ENCODE measurements around the gene OR52H1. TPM values are rescaled to one million over a fixed set of nuclear protein-coding genes. Genes with fewer than 3 reads are reported as not detected.

Gene OR52H1
- total and polyA plus RNA-seq, 2 donors (not counting 3 experiments of a cell fraction or from before 2014, with no cell fraction given), result 0.33 TPM; not detected in 1

DNA sequence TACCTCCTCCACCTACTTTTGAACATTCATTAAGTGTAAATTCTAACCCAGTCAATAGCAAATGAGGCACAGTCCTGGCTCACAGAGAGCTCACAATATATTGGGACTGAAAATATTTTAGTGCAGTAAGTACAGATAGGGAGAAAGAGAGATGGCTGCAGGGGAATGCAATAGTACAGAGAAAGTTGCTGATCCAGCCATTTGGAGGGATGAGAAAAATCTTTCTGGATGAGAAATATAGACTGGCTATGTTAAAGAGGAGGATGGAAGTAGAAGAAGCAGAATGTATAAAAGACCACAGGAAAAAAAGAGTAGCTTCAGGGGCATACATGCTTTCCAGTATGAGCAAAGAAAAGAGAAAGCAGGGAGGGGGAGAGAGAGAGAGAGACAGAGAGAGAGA, 28.8 kb upstream of the OR52H1 start:
- Histone ChIP-seq H3K27ac (ENCODE audit: insufficient read depth, low read depth, low read length) (no peak overlapping the region), H3K9me1 (replicated peaks; ENCODE audit: control insufficient read depth, extremely low read depth, insufficient read depth, low read length) (no peaks in the 10 kb centered on the region), H3K4me3 (replicated peaks in 1 of 3; ENCODE audit: insufficient read depth in 1 of 3, low read depth in 1 of 3, low read length in 3 of 3) (no peak overlapping the region), H4K20me1 (replicated peaks; ENCODE audit: control insufficient read depth, extremely low read depth, insufficient read depth, low read length) (no peaks in the 10 kb centered on the region), H2AFZ (ENCODE audit: low read depth, low read length) (no peak overlapping the region), H3K9ac (replicated peaks; ENCODE audit: extremely low read depth, insufficient read depth, low read length) (no peak overlapping the region), H3K4me1 (ENCODE audit: control insufficient read depth, extremely low read depth, insufficient read depth, low read length) (no peaks in the 10 kb centered on the region), H3K27me3 (ENCODE audit: control insufficient read depth in 2 of 2, insufficient read depth in 2 of 2, low read length in 2 of 2) (peaks cover 0 to 3% of the 10 kb centered on the region in 2 experiments), H3K4me2 (ENCODE audit: insufficient read depth, low read length) (no peak overlapping the region), H3K36me3 (ENCODE audit: control insufficient read depth in 2 of 2, extremely low read depth in 1 of 2, insufficient read depth in 2 of 2, low read length in 2 of 2) (no peaks in the 10 kb centered on the region), H3K79me2 (ENCODE audit: control insufficient read depth, insufficient read depth, low read length) (no peaks in the 10 kb centered on the region), H3K9me3 (replicated peaks; ENCODE audit: control insufficient read depth, insufficient read depth, low read length) (no peaks in the 10 kb centered on the region)
- DNase-seq (ENCODE audit: low read depth, low spot score) (no peak), FAIRE-seq (no peak)
- ChIA-PET CTCF (no interaction called here), POLR2A (no interaction called here)
- TF ChIP-seq MYC (IDR thresholded peaks at IDR 0.05; ENCODE audit: low read depth, low read length), result no peak
- no peak for TF ChIP-seq POLR2A (IDR thresholded peaks at IDR 0.05; ENCODE audit: low read depth, low read length)
- TF ChIP-seq JUN (IDR thresholded peaks at IDR 0.05; ENCODE audit: borderline replicate concordance, insufficient read depth, insufficient read length, low read depth), result no peak
- TF ChIP-seq POLR2AphosphoS5 (IDR thresholded peaks at IDR 0.05; ENCODE audit: insufficient read depth, low read depth, low read length), result no peak
- dilution Hi-C loops (cut with MboI; ENCODE audit: extremely low pct_ligation_motif_present, low sequenced_read_pairs), result no loop called here
- no TSS peak for BruUV-seq (replicated peaks)
- intact Hi-C loops (cut with micrococcal nuclease), result no loop called here

DNA sequence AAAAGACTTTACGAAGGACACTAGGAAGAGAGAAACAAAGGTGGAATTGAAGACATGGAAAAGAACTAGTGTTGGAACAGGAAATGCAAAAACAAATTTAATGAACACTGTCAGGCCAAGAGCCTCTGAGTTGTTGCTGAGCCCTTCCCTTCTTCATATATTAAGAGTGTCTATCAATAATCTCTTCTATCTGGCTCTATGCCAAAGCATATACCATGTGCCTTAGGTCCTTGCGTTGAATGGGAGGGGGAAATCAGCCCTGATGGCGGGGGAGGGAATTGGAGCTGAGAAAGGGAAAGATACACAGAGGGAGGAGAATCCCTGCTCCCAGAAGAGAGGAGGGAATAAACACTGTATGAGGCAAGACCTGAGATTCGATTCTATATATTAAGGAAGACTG, 26.8 kb upstream of the OR52H1 start:
- Histone ChIP-seq H3K9ac (replicated peaks; ENCODE audit: extremely low read depth, insufficient read depth, low read length) (no peak overlapping the region), H3K27ac (ENCODE audit: insufficient read depth, low read depth, low read length) (no peak overlapping the region), H4K20me1 (replicated peaks; ENCODE audit: control insufficient read depth, extremely low read depth, insufficient read depth, low read length) (no peaks in the 10 kb centered on the region), H3K9me1 (replicated peaks; ENCODE audit: control insufficient read depth, extremely low read depth, insufficient read depth, low read length) (no peaks in the 10 kb centered on the region), H3K9me3 (replicated peaks; ENCODE audit: control insufficient read depth, insufficient read depth, low read length) (no peaks in the 10 kb centered on the region), H3K4me1 (ENCODE audit: control insufficient read depth, extremely low read depth, insufficient read depth, low read length) (no peaks in the 10 kb centered on the region), H3K4me2 (ENCODE audit: insufficient read depth, low read length) (no peak overlapping the region), H3K36me3 (ENCODE audit: control insufficient read depth in 2 of 2, extremely low read depth in 1 of 2, insufficient read depth in 2 of 2, low read length in 2 of 2) (no peaks in the 10 kb centered on the region), H3K27me3 (ENCODE audit: control insufficient read depth in 2 of 2, insufficient read depth in 2 of 2, low read length in 2 of 2) (peaks cover 0 to 3% of the 10 kb centered on the region in 2 experiments), H3K4me3 (replicated peaks in 1 of 3; ENCODE audit: insufficient read depth in 1 of 3, low read depth in 1 of 3, low read length in 3 of 3) (no peak overlapping the region), H2AFZ (ENCODE audit: low read depth, low read length) (no peak overlapping the region), H3K79me2 (ENCODE audit: control insufficient read depth, insufficient read depth, low read length) (no peaks in the 10 kb centered on the region)
- BruUV-seq (replicated peaks), result no TSS peak
- DNase-seq (ENCODE audit: low read depth, low spot score), result no peak
- intact Hi-C loops (cut with micrococcal nuclease), result no loop called here
- ChIA-PET POLR2A (no interaction called here), CTCF (no interaction called here)
- FAIRE-seq, result no peak
- TF ChIP-seq POLR2AphosphoS5 (IDR thresholded peaks at IDR 0.05; ENCODE audit: insufficient read depth, low read depth, low read length) (no peak), GATA2 (IDR thresholded peaks at IDR 0.05; ENCODE audit: insufficient read depth, insufficient read length, low read depth, low read length) (no peak), FOS (IDR thresholded peaks at IDR 0.05; ENCODE audit: borderline replicate concordance, insufficient read depth, low read length) (no peak), EZH2 (IDR thresholded peaks at IDR 0.05; ENCODE audit: borderline replicate concordance, low read depth, low read length, severe bottlenecking) (no peak), MYC (IDR thresholded peaks at IDR 0.05; ENCODE audit: low read depth, low read length) (no peak), POLR2A (IDR thresholded peaks at IDR 0.05; ENCODE audit: low read depth, low read length) (no peak), JUN (IDR thresholded peaks at IDR 0.05; ENCODE audit: borderline replicate concordance, insufficient read depth, insufficient read length, low read depth) (no peak)
- TF ChIP-seq, protein P1, sequence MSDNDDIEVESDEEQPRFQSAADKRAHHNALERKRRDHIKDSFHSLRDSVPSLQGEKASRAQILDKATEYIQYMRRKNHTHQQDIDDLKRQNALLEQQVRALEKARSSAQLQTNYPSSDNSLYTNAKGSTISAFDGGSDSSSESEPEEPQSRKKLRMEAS (IDR thresholded peaks at IDR 0.05; ENCODE audit: insufficient read depth, insufficient read length), result no peak
- TF ChIP-seq, protein P2, sequence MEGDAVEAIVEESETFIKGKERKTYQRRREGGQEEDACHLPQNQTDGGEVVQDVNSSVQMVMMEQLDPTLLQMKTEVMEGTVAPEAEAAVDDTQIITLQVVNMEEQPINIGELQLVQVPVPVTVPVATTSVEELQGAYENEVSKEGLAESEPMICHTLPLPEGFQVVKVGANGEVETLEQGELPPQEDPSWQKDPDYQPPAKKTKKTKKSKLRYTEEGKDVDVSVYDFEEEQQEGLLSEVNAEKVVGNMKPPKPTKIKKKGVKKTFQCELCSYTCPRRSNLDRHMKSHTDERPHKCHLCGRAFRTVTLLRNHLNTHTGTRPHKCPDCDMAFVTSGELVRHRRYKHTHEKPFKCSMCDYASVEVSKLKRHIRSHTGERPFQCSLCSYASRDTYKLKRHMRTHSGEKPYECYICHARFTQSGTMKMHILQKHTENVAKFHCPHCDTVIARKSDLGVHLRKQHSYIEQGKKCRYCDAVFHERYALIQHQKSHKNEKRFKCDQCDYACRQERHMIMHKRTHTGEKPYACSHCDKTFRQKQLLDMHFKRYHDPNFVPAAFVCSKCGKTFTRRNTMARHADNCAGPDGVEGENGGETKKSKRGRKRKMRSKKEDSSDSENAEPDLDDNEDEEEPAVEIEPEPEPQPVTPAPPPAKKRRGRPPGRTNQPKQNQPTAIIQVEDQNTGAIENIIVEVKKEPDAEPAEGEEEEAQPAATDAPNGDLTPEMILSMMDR (IDR thresholded peaks at IDR 0.05; ENCODE audit: extremely low read depth in 1 of 2, insufficient read depth in 1 of 2, low read depth in 1 of 2, low read length in 2 of 2), result no peak
- dilution Hi-C loops (cut with MboI; ENCODE audit: extremely low pct_ligation_motif_present, low sequenced_read_pairs), result no loop called here
